HepG2 (cell line): ENCODE results near the gene PXT1. TPM values are rescaled to one million over a fixed set of nuclear protein-coding genes. Genes with fewer than 3 reads are reported as not detected.

ENCODE experiments used
- FOXJ3 ChIP-seq: sonication (generic); formaldehyde crosslinking; IDR thresholded peaks from 2 replicates; pipeline ENCODE4 v1.4.0; 2020; ENCODE audit warnings: missing genetic modification reagents, mild to moderate bottlenecking, borderline replicate concordance
- KAT2B ChIP-seq: fragments of 150-350 bp; IDR thresholded peaks from 2 replicates; pipeline ENCODE4 v1.6.1; 2014; ENCODE audit warnings: low read depth, low read length, borderline replicate concordance
- KDM4B ChIP-seq: sonication (generic); formaldehyde crosslinking; IDR thresholded peaks from 2 replicates; pipeline ENCODE4 v1.4.0; 2020; ENCODE audit warnings: missing genetic modification reagents
- KDM5B ChIP-seq: sonication (generic); formaldehyde crosslinking; IDR thresholded peaks from 2 replicates; pipeline ENCODE4 v1.4.0; 2020; ENCODE audit warnings: missing genetic modification reagents, mild to moderate bottlenecking, borderline replicate concordance
- MTA3 ChIP-seq: sonication (generic); formaldehyde crosslinking; IDR thresholded peaks from 2 replicates; pipeline ENCODE4 v1.4.0; 2020; ENCODE audit warnings: missing genetic modification reagents
- MYNN ChIP-seq: sonication (generic); formaldehyde crosslinking; IDR thresholded peaks from 2 replicates; pipeline ENCODE4 v1.4.0; 2020; ENCODE audit warnings: mild to moderate bottlenecking, low read depth, missing genetic modification reagents
- RELA ChIP-seq: sonication (generic); formaldehyde crosslinking; IDR thresholded peaks from 2 replicates; pipeline ENCODE4 v1.4.0; 2020; ENCODE audit warnings: missing genetic modification reagents
- SYNCRIP ChIP-seq: fragments of 200-400 bp; formaldehyde crosslinking; IDR thresholded peaks from 2 replicates; pipeline ENCODE4 v1.6.1; 2018; ENCODE audit warnings: mild to moderate bottlenecking, low read depth, low read length; ENCODE audit not compliant: insufficient read depth
- ZBTB3 ChIP-seq: sonication (generic); formaldehyde crosslinking; IDR thresholded peaks from 2 replicates; pipeline ENCODE4 v1.4.0; 2020; ENCODE audit warnings: low read depth, mild to moderate bottlenecking, moderate library complexity, missing genetic modification reagents, borderline replicate concordance
- ZNF496 ChIP-seq: sonication (generic); formaldehyde crosslinking; IDR thresholded peaks from 2 replicates; pipeline ENCODE4 v1.8.1; 2023; ENCODE audit warnings: mild to moderate bottlenecking, moderate library complexity, missing genetic modification reagents; ENCODE audit not compliant: insufficient replicate concordance
- ZNF552 ChIP-seq: sonication (generic); formaldehyde crosslinking; IDR thresholded peaks from 2 replicates; pipeline ENCODE4 v1.9.0; 2022; ENCODE audit warnings: missing genetic modification reagents, mild to moderate bottlenecking, borderline replicate concordance
- ZNF761 ChIP-seq: sonication (generic); formaldehyde crosslinking; conservative IDR thresholded peaks from 2 replicates; pipeline ENCODE4 v1.4.0; 2020; ENCODE audit warnings: mild to moderate bottlenecking, missing genetic modification reagents
- ZSCAN9 ChIP-seq: IDR thresholded peaks from 2 replicates; pipeline ENCODE4 v1.6.1; 2016; ENCODE audit warnings: borderline replicate concordance
- polyA plus RNA-seq, 8 experiments: library from polyadenylated mRNA; depleted of rRNA in 3 of 8; stranded (reverse) in 7 of 8; unstranded in 1 of 8; fragments of >200 nt; fragmentation: Illumina TruSeq in 4 of 8; extraction: Trizol in 4 of 8; gene quantifications; 2 replicates each; pipeline versions ENCODE4 v1.2.1 to v1.2.3, GENCODE V29; 2011 to 2016; ENCODE audit warnings: low read depth in 4 of 8, missing spikeins in 1 of 8, mixed read lengths in 1 of 8; ENCODE audit not compliant: insufficient read depth in 1 of 8
- total RNA-seq, 5 experiments: library from RNA; depleted of rRNA; stranded (reverse); fragments of >200 nt; fragmentation: Illumina TruSeq; extraction: Trizol; gene quantifications; 2 replicates each; pipeline ENCODE4 v1.2.3, GENCODE V29; 2016; ENCODE audit warnings: low read depth in 1 of 5
- TF ChIP-seq, protein P1 (sequence below): sonication (generic); formaldehyde crosslinking; IDR thresholded peaks from 2 replicates; pipeline ENCODE4 v1.4.0; 2020; ENCODE audit warnings: mild to moderate bottlenecking, missing genetic modification reagents
- TF ChIP-seq, protein P2 (sequence below): sonication (generic); formaldehyde crosslinking; IDR thresholded peaks from 2 replicates; pipeline ENCODE4 v1.4.0; 2020; ENCODE audit warnings: missing genetic modification reagents, borderline replicate concordance
- TF ChIP-seq, protein P3 (sequence below): sonication (generic); formaldehyde crosslinking; IDR thresholded peaks from 2 replicates; pipeline ENCODE4 v1.4.0; 2020; ENCODE audit warnings: missing genetic modification reagents, borderline replicate concordance
- TF ChIP-seq, protein P4 (sequence below): sonication (generic); formaldehyde crosslinking; IDR thresholded peaks from 2 replicates; pipeline ENCODE4 v1.5.1; 2020; ENCODE audit warnings: missing genetic modification reagents, mild to moderate bottlenecking, borderline replicate concordance

PXT1 gene
- total and polyA plus RNA-seq, 2 of the 13 experiments (the other 11 are each of a cell fraction or from before 2014, with no cell fraction given): 0.04 TPM; not detected in 1

DNA sequence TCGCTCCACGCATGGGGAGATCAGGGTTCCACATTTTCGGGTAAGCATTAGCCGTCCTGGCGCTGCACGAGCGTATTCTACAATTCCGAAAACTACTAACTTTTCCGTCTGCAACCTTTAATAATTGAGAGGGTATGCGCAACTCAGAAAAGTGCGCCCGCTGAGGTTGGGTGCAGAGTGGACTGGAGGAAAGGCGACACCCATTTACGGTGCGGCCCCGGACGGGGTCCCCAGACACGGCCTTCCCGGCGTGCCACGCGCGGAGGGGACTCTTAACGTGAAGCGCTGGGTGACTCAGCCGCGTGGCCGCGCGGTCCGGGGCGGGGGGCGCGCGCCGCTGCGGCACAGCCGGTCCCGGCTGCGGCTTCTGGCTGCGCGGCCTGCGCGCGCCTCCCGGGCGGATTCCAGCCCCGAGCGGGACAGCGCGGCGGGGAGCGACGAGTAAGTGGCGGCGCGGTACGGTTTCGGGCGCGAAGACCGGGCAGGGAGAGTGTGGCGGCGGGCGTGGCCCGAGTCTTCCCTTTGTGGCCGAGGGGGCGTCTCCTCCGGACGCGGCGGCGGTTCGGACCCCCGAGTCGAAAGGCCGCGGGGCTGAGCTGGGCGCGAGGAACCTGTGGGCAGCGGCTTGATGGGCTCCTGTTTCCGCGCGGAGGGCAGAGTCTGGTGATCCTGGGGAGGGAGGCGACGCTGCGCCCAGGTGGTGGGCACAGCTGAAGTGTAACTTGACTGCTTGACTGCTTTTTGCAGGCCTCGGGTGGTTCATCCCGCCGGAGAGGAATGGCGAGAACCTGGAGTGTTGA lies at the start of gene PXT1, which contains the start of gene KCTD20 (continued):
- no peak; the same call in 1 of the 2 replicates for TF ChIP-seq MTA3 (CRISPR knock-in tag)
- 0 out of 2 replicates have a peak, but pooled peaks have one; percentile 71 for TF ChIP-seq ZNF552 (CRISPR knock-in tag)
- peak; percentile 81 for TF ChIP-seq ZSCAN9 (CRISPR knock-in tag)
- TF ChIP-seq, protein P1, sequence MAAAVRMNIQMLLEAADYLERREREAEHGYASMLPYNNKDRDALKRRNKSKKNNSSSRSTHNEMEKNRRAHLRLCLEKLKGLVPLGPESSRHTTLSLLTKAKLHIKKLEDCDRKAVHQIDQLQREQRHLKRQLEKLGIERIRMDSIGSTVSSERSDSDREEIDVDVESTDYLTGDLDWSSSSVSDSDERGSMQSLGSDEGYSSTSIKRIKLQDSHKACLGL: peak; percentile 90
- no peak for TF ChIP-seq SYNCRIP
- TF ChIP-seq ZNF761 (CRISPR knock-in tag): peak; percentile 91
- no peak for TF ChIP-seq ZNF496
- TF ChIP-seq FOXJ3 (CRISPR knock-in tag): no peak
- no peak for TF ChIP-seq ZBTB3
- peak; percentile 100 for TF ChIP-seq MYNN (CRISPR knock-in tag)
- no peak for TF ChIP-seq RELA (CRISPR knock-in tag)
- TF ChIP-seq, protein P2, sequence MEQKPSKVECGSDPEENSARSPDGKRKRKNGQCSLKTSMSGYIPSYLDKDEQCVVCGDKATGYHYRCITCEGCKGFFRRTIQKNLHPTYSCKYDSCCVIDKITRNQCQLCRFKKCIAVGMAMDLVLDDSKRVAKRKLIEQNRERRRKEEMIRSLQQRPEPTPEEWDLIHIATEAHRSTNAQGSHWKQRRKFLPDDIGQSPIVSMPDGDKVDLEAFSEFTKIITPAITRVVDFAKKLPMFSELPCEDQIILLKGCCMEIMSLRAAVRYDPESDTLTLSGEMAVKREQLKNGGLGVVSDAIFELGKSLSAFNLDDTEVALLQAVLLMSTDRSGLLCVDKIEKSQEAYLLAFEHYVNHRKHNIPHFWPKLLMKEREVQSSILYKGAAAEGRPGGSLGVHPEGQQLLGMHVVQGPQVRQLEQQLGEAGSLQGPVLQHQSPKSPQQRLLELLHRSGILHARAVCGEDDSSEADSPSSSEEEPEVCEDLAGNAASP (CRISPR knock-in tag): peak; percentile 61
- no peak for TF ChIP-seq KAT2B
- TF ChIP-seq KDM4B (CRISPR knock-in tag): peak; percentile 91; the same call in 1 of the 2 replicates
- peak; percentile 96 for TF ChIP-seq KDM5B
- TF ChIP-seq, protein P3, sequence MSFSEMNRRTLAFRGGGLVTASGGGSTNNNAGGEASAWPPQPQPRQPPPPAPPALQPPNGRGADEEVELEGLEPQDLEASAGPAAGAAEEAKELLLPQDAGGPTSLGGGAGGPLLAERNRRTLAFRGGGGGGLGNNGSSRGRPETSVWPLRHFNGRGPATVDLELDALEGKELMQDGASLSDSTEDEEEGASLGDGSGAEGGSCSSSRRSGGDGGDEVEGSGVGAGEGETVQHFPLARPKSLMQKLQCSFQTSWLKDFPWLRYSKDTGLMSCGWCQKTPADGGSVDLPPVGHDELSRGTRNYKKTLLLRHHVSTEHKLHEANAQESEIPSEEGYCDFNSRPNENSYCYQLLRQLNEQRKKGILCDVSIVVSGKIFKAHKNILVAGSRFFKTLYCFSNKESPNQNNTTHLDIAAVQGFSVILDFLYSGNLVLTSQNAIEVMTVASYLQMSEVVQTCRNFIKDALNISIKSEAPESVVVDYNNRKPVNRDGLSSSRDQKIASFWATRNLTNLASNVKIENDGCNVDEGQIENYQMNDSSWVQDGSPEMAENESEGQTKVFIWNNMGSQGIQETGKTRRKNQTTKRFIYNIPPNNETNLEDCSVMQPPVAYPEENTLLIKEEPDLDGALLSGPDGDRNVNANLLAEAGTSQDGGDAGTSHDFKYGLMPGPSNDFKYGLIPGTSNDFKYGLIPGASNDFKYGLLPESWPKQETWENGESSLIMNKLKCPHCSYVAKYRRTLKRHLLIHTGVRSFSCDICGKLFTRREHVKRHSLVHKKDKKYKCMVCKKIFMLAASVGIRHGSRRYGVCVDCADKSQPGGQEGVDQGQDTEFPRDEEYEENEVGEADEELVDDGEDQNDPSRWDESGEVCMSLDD (CRISPR knock-in tag): peak; percentile 91; the same call in 1 of the 2 replicates
- TF ChIP-seq, protein P4, sequence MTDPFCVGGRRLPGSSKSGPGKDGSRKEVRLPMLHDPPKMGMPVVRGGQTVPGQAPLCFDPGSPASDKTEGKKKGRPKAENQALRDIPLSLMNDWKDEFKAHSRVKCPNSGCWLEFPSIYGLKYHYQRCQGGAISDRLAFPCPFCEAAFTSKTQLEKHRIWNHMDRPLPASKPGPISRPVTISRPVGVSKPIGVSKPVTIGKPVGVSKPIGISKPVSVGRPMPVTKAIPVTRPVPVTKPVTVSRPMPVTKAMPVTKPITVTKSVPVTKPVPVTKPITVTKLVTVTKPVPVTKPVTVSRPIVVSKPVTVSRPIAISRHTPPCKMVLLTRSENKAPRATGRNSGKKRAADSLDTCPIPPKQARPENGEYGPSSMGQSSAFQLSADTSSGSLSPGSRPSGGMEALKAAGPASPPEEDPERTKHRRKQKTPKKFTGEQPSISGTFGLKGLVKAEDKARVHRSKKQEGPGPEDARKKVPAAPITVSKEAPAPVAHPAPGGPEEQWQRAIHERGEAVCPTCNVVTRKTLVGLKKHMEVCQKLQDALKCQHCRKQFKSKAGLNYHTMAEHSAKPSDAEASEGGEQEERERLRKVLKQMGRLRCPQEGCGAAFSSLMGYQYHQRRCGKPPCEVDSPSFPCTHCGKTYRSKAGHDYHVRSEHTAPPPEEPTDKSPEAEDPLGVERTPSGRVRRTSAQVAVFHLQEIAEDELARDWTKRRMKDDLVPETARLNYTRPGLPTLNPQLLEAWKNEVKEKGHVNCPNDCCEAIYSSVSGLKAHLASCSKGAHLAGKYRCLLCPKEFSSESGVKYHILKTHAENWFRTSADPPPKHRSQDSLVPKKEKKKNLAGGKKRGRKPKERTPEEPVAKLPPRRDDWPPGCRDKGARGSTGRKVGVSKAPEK (CRISPR knock-in tag): peak; percentile 55; the same call in 1 of the 2 replicates
